H1 (cell line): ENCODE measurements around the gene TFPT. TPM values are rescaled to one million over a fixed set of nuclear protein-coding genes. Genes with fewer than 3 reads are reported as not detected.

Source experiments
- CTCF ChIA-PET: fragments of 300-600 bp; sonication (Branson Sonifier 250); formaldehyde crosslinking; loops from one replicate; lab custom pipeline; 2021; ENCODE audit not compliant: partially characterized antibody; lab: Charles Lee
- POLR2A ChIA-PET: fragments of 300-600 bp; sonication (Branson Sonifier 250); formaldehyde crosslinking; loops from one replicate; lab custom pipeline; 2021; ENCODE audit warnings: inconsistent platforms; ENCODE audit not compliant: partially characterized antibody; lab: Charles Lee
- DNase-seq, 2 experiments: peaks; one replicate each; pipeline versions ENCODE4 v3.0.0 to v3.0.0-alpha.2; 2010 to 2022; ENCODE audit warnings: low spot score in 2 of 2, low read depth in 1 of 2, mixed read lengths in 1 of 2
- FAIRE-seq: peaks from 2 replicates; lab custom pipeline; 2011; peaks lifted over from hg19 to GRCh38; lab: Jason Lieb, UNC
- H2AFZ ChIP-seq: 2 replicates; pipeline ENCODE4 v1.8.1; 2012; ENCODE audit warnings: low read length, inconsistent platforms
- H2AK5ac ChIP-seq: 2 replicates; pipeline ENCODE4 v1.6.1; 2013; ENCODE audit warnings: low read depth, low read length
- H2BK120ac ChIP-seq: replicated peaks from 2 replicates; pipeline ENCODE3; 2013; ENCODE audit warnings: low read depth, low read length, inconsistent platforms
- H2BK12ac ChIP-seq: 2 replicates; pipeline ENCODE4 v1.6.1; 2013; ENCODE audit warnings: low read depth, low read length
- H2BK15ac ChIP-seq: 2 replicates; pipeline ENCODE4 v1.6.1; 2013; ENCODE audit warnings: low read length
- H2BK20ac ChIP-seq: 2 replicates; pipeline ENCODE4 v1.6.1; 2013; ENCODE audit warnings: low read length
- H2BK5ac ChIP-seq: 2 replicates; pipeline ENCODE4 v1.6.1; 2013; ENCODE audit warnings: low read depth, low read length
- H3K14ac ChIP-seq: 2 replicates; pipeline ENCODE4 v1.6.1; 2013; ENCODE audit warnings: inconsistent platforms; ENCODE audit not compliant: insufficient read length
- H3K18ac ChIP-seq: 2 replicates; pipeline ENCODE4 v1.6.1; 2013; ENCODE audit warnings: low read length; ENCODE audit errors: extremely low read depth
- H3K23ac ChIP-seq: 2 replicates; pipeline ENCODE4 v1.6.1; 2013; ENCODE audit warnings: inconsistent platforms; ENCODE audit not compliant: insufficient read length
- H3K23me2 ChIP-seq: 2 replicates; pipeline ENCODE4 v1.6.1; 2013; ENCODE audit warnings: low read depth, low read length
- H3K27ac ChIP-seq: 2 replicates; pipeline ENCODE4 v1.6.1; 2011; ENCODE audit warnings: low read depth, low read length, inconsistent platforms
- H3K27me3 ChIP-seq, 4 experiments: replicated peaks in 1 of 4; 1 replicate in 1 of 4; 2 replicates in 3 of 4; pipeline versions ENCODE4 v1.6.1 to v1.8.1; 2011 to 2013; ENCODE audit warnings: low read length in 3 of 4, mild to moderate bottlenecking in 3 of 4, inconsistent platforms in 2 of 4, mixed read lengths in 2 of 4, moderate library complexity in 1 of 4; ENCODE audit not compliant: control insufficient read depth in 3 of 4, insufficient read depth in 3 of 4; ENCODE audit errors: extremely low read depth in 1 of 4
- H3K36me3 ChIP-seq, 4 experiments: 2 replicates each; pipeline versions ENCODE4 v1.6.1 to v1.8.1; 2011 to 2013; ENCODE audit warnings: mild to moderate bottlenecking in 4 of 4, low read length in 3 of 4, moderate library complexity in 2 of 4, control low read depth in 1 of 4, inconsistent platforms in 1 of 4; ENCODE audit not compliant: insufficient read depth in 4 of 4, control insufficient read depth in 2 of 4
- H3K4ac ChIP-seq: replicated peaks from 2 replicates; pipeline ENCODE3; 2013; ENCODE audit warnings: low read length, low read depth, mixed read lengths, inconsistent platforms; ENCODE audit not compliant: insufficient read length
- H3K4me1 ChIP-seq, 4 experiments: replicated peaks in 1 of 4; 1 replicate in 1 of 4; 2 replicates in 3 of 4; pipeline versions ENCODE4 v1.6.1 to v1.8.1; 2011 to 2013; ENCODE audit warnings: low read length in 3 of 4, inconsistent platforms in 2 of 4, mixed read lengths in 1 of 4; ENCODE audit not compliant: insufficient read depth in 4 of 4, control insufficient read depth in 3 of 4
- H3K4me2 ChIP-seq, 2 experiments: 2 replicates each; pipeline versions ENCODE4 v1.6.1 to v1.8.1; 2011 to 2013; ENCODE audit warnings: low read depth in 2 of 2, low read length in 2 of 2, control low read depth in 1 of 2, inconsistent platforms in 1 of 2, mild to moderate bottlenecking in 1 of 2; ENCODE audit not compliant: insufficient read depth in 1 of 2
- H3K4me3 ChIP-seq, 4 experiments: fragments of 200-600, 300-600 bp in 1 of 4; sonication (generic), shearing (Covaris generic), sonication (Bioruptor Twin) in 1 of 4; 2 replicates each; pipeline versions ENCODE4 v1.5.1 to v1.8.1; 2011 to 2016; ENCODE audit warnings: low read length in 4 of 4, low read depth in 3 of 4, control low read depth in 2 of 4, inconsistent platforms in 2 of 4, mild to moderate bottlenecking in 2 of 4, mixed read lengths in 1 of 4, moderate library complexity in 1 of 4; ENCODE audit not compliant: insufficient read depth in 2 of 4; ENCODE audit errors: extremely low read depth in 1 of 4
- H3K56ac ChIP-seq: replicated peaks from 2 replicates; pipeline ENCODE3; 2013; ENCODE audit warnings: low read depth, mild to moderate bottlenecking, mixed read lengths, low read length, inconsistent platforms; ENCODE audit not compliant: insufficient read length
- H3K79me1 ChIP-seq: 2 replicates; pipeline ENCODE4 v1.6.1; 2013; ENCODE audit warnings: low read depth, low read length, control low read depth
- H3K79me2 ChIP-seq, 2 experiments: 2 replicates each; pipeline versions ENCODE4 v1.6.1 to v1.8.1; 2012 to 2013; ENCODE audit warnings: low read length in 2 of 2, mild to moderate bottlenecking in 2 of 2, inconsistent platforms in 1 of 2; ENCODE audit not compliant: insufficient read depth in 2 of 2, control insufficient read depth in 1 of 2
- H3K9ac ChIP-seq, 4 experiments: replicated peaks in 1 of 4; 1 replicate in 1 of 4; 2 replicates in 3 of 4; pipeline versions ENCODE4 v1.6.1 to v1.8.1; 2011 to 2013; ENCODE audit warnings: low read depth in 3 of 4, low read length in 3 of 4, control low read depth in 2 of 4, mild to moderate bottlenecking in 2 of 4, moderate library complexity in 2 of 4, inconsistent platforms in 1 of 4; ENCODE audit errors: extremely low read depth in 1 of 4
- H3K9me3 ChIP-seq, 2 experiments: 2 replicates each; pipeline versions ENCODE4 v1.6.1 to v1.8.1; 2012 to 2013; ENCODE audit warnings: mild to moderate bottlenecking in 2 of 2, moderate library complexity in 2 of 2, control low read depth in 1 of 2, inconsistent platforms in 1 of 2, low read depth in 1 of 2, low read length in 1 of 2, mixed read lengths in 1 of 2; ENCODE audit not compliant: insufficient read depth in 2 of 2
- H4K20me1 ChIP-seq, 2 experiments: replicated peaks in 1 of 2; 2 replicates each; pipeline versions ENCODE3 to v1.8.1; 2011 to 2013; ENCODE audit warnings: inconsistent platforms in 2 of 2, low read length in 2 of 2, mild to moderate bottlenecking in 1 of 2; ENCODE audit not compliant: insufficient read depth in 2 of 2, control insufficient read depth in 1 of 2
- H4K5ac ChIP-seq: 2 replicates; pipeline ENCODE4 v1.6.1; 2013; ENCODE audit warnings: low read length, low read depth, mixed read lengths, inconsistent platforms; ENCODE audit not compliant: insufficient read length
- H4K8ac ChIP-seq: 2 replicates; pipeline ENCODE4 v1.8.0; 2013; ENCODE audit warnings: mild to moderate bottlenecking, moderate library complexity, low read length, inconsistent platforms; ENCODE audit not compliant: insufficient read depth; ENCODE audit errors: extremely low read depth
- H4K91ac ChIP-seq: replicated peaks from 2 replicates; pipeline ENCODE3; 2013; ENCODE audit warnings: low read length, mixed read lengths, inconsistent platforms; ENCODE audit not compliant: insufficient read length
- ASH2L ChIP-seq: fragments of 200-600, 300-600 bp; sonication (generic); IDR thresholded peaks from one replicate; pipeline ENCODE4 v1.7.1; 2017; ENCODE audit warnings: low read length
- ATF3 ChIP-seq: IDR thresholded peaks from 2 replicates; pipeline ENCODE4 v1.6.1; 2011; ENCODE audit warnings: low read depth, mild to moderate bottlenecking, low read length; ENCODE audit not compliant: insufficient read depth
- BACH1 ChIP-seq: IDR thresholded peaks from 2 replicates; pipeline ENCODE4 v1.6.1; 2012; ENCODE audit warnings: low read length, improper control_type of control experiment
- BCL11A ChIP-seq, 2 experiments: IDR thresholded peaks; one replicate each; pipeline ENCODE4 v1.6.1; 2011; ENCODE audit warnings: low read depth in 2 of 2, low read length in 2 of 2, mild to moderate bottlenecking in 2 of 2
- CEBPB ChIP-seq: IDR thresholded peaks from 2 replicates; pipeline ENCODE4 v1.6.1; 2012; ENCODE audit warnings: low read depth, low read length
- EGR1 ChIP-seq: IDR thresholded peaks from 2 replicates; pipeline ENCODE4 v1.6.1; 2011; ENCODE audit warnings: low read depth, low read length, borderline replicate concordance
- KDM4A ChIP-seq: IDR thresholded peaks from one replicate; pipeline ENCODE4 v1.7.1; 2012; ENCODE audit warnings: low read depth, mild to moderate bottlenecking, moderate library complexity, low read length, inconsistent platforms; ENCODE audit not compliant: severe bottlenecking
- RBBP5 ChIP-seq: IDR thresholded peaks from 2 replicates; pipeline ENCODE4 v1.7.1; 2012; ENCODE audit warnings: low read depth, mild to moderate bottlenecking, inconsistent platforms, low read length, moderate library complexity, borderline replicate concordance
- RFX5 ChIP-seq: IDR thresholded peaks from 2 replicates; pipeline ENCODE4 v1.6.1; 2011; ENCODE audit warnings: low read depth, low read length, improper control_type of control experiment, borderline replicate concordance
- SAP30 ChIP-seq: fragments of 300-600 bp; sonication (generic); IDR thresholded peaks from 2 replicates; pipeline ENCODE4 v1.7.1; 2012; ENCODE audit warnings: low read length, moderate library complexity, mild to moderate bottlenecking, inconsistent platforms; ENCODE audit not compliant: insufficient read depth, insufficient replicate concordance
- SIRT6 ChIP-seq: IDR thresholded peaks from one replicate; pipeline ENCODE4 v1.7.1; 2012; ENCODE audit warnings: low read length, inconsistent platforms
- TAF1 ChIP-seq: IDR thresholded peaks from 2 replicates; pipeline ENCODE4 v1.6.1; 2011; ENCODE audit warnings: mild to moderate bottlenecking, low read depth, low read length
- TAF7 ChIP-seq: optimal IDR thresholded peaks from 2 replicates; pipeline ENCODE3; 2011; ENCODE audit warnings: low read depth, mild to moderate bottlenecking, inconsistent platforms, low read length, moderate library complexity, borderline replicate concordance
- TEAD4 ChIP-seq: IDR thresholded peaks from 2 replicates; pipeline ENCODE4 v1.6.1; 2012; ENCODE audit warnings: low read depth, low read length, inconsistent platforms, mixed read lengths
- WGBS, 2 experiments: shearing (Covaris generic) in 1 of 2; methylation state at CpG; one replicate each; pipeline versions ENCODE4 v1.1.6 to v1.1.7; 2013 to 2015; ENCODE audit warnings: low lambda C conversion rate in 2 of 2, mixed read lengths in 2 of 2, inconsistent platforms in 1 of 2, low coverage in 1 of 2, missing lambda C conversion rate in 1 of 2; ENCODE audit not compliant: insufficient replicate concordance in 2 of 2, insufficient coverage in 1 of 2, insufficient read length in 1 of 2; ENCODE audit errors: extremely low coverage in 1 of 2, missing lambda C conversion rate in 1 of 2; 5-methylcytosine and 5-hydroxymethylcytosine counted together
- polyA plus RNA-seq, 7 experiments: library from polyadenylated mRNA; depleted of rRNA in 3 of 7; stranded (reverse) in 5 of 7; unstranded in 2 of 7; fragments of >200 nt in 5 of 7; fragments of 200-250 nt in 2 of 7; gene quantifications; 1 replicate in 5 of 7; 2 replicates in 1 of 7; 4 replicates in 1 of 7; pipeline versions ENCODE4 v1.2.1 to v1.2.3, GENCODE V29; 2011 to 2013; ENCODE audit warnings: missing spikeins in 2 of 7, mixed read lengths in 2 of 7
- total RNA-seq: library from RNA; stranded (reverse); fragmentation: NEBNext Ultra II Directional; extraction: Animal tissue kit (Norgen Biotek cat#: 25700); gene quantifications from 2 replicates; pipeline ENCODE4 v1.2.1, GENCODE V29; 2021

Gene TFPT
- total and polyA plus RNA-seq, 2 of the 8 experiments (the other 6 are each of a cell fraction or from before 2014, with no cell fraction given): 10.4 to 17.7 TPM

GRCh38 chr19:54156953-54157352 lies 41.5 kb upstream of the TFPT start:
- H3K56ac ChIP-seq: no peak overlapping the region
- H2BK15ac ChIP-seq: no peak overlapping the region
- H3K4me1 ChIP-seq: peaks cover 0 to 19% (median 9%) of the 10 kb centered on the region in 4 experiments; a peak in 6 of 7 replicates
- H3K79me2 ChIP-seq: no peaks in the 10 kb centered on the region
- DNase-seq (no peak), FAIRE-seq (no peak)
- no peak overlapping the region for H2AK5ac ChIP-seq
- no peak overlapping the region for H4K5ac ChIP-seq
- no peak overlapping the region for H3K18ac ChIP-seq
- no peak overlapping the region for H3K14ac ChIP-seq
- no peak overlapping the region for H4K91ac ChIP-seq
- no peak overlapping the region for H4K8ac ChIP-seq
- H3K9me3 ChIP-seq: no peaks in the 10 kb centered on the region
- no peak overlapping the region for H3K4me3 ChIP-seq
- no peak overlapping the region for H2BK12ac ChIP-seq
- H2BK20ac ChIP-seq: no peak overlapping the region
- H2BK5ac ChIP-seq: no peak overlapping the region
- no peak overlapping the region for H3K4ac ChIP-seq
- H2AFZ ChIP-seq: no peak overlapping the region
- no peak overlapping the region for H3K9ac ChIP-seq
- no peak overlapping the region for H3K27ac ChIP-seq
- no peak overlapping the region for H3K4me2 ChIP-seq
- no peaks in the 10 kb centered on the region for H3K27me3 ChIP-seq
- peaks cover 13% of the 10 kb centered on the region for H3K23me2 ChIP-seq
- peaks cover 7 to 17% of the 10 kb centered on the region in 2 experiments for H4K20me1 ChIP-seq
- H2BK120ac ChIP-seq: no peak overlapping the region
- ChIA-PET POLR2A (interaction anchor here (0.6 to 14.8 kb wide), 10 partner anchors 8 to 264 kb away, joined by 4 to 348 read pairs (median 6); partner anchors contain the start of genes CNOT3 and TMC4), CTCF (interaction anchor here (1.0 to 1.9 kb wide), 4 partner anchors 9 to 41 kb away, joined by 3 to 10 read pairs (median 5); no protein-coding TSS in a partner anchor)
- peaks cover 10% of the 10 kb centered on the region for H3K79me1 ChIP-seq
- WGBS, 2 experiments: 89% methylated on average over 3 of the region's 3 CpGs; no CpG with 5 or more reads in 1 of the 2 experiments
- H3K23ac ChIP-seq: no peak overlapping the region
- peaks cover 25 to 45% (median 39%) of the 10 kb centered on the region in 4 experiments for H3K36me3 ChIP-seq
- TF ChIP-seq TEAD4: no peak
- no peak for TF ChIP-seq ASH2L
- no peak for TF ChIP-seq SIRT6
- no peak for TF ChIP-seq RFX5
- TF ChIP-seq TAF7: no peak
- TF ChIP-seq SAP30: no peak
- TF ChIP-seq BCL11A (IDR thresholded peaks at IDR 0.05; ENCODE audit: low read depth in 2 of 2, low read length in 2 of 2): no peak
- TF ChIP-seq CEBPB: no peak
- no peak for TF ChIP-seq BACH1
- no peak for TF ChIP-seq ATF3
- no peak for TF ChIP-seq EGR1
- TF ChIP-seq RBBP5: no peak
- no peak for TF ChIP-seq TAF1
- TF ChIP-seq KDM4A: no peak
